Measurements from ENCODE around the gene CDH23.

CDH23 gene

DNA sequence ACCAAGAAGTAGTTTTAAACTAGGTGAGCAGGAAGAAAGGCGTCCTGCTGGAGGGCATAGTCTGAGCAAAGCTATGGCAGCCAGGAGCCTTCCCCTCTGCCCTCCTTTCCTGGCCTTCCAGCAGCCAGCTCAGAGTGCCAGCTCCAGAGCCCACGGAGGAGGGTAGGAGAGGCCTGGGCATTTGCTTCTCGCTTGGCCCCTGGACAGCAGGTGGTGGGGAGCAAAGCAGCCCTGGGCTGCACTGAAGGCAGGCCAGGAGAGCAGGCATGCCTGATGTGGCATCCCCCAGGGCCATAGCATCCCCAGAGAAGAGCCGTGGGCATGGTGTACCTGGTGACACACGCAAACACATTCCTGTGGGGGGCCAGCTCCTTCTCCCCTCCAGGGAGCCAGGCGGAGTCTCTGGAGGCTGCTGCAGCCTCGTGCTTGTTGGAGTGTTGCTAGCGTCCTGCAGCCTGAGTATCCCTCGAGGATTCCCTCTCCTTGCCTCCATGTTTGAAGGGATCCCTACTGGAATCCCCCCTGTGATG is 43.9 kb downstream of the CDH23 start:
- Mint-ChIP-seq H3K27me3 (peaks cover 6% of the 10 kb centered on the region), H3K4me1 (no peaks in the 10 kb centered on the region), H3K27ac (no peak overlapping the region), H3K36me3 (no peaks in the 10 kb centered on the region), H3K4me3 (no peak overlapping the region), H3K9me3 (no peaks in the 10 kb centered on the region)
- ATAC-seq (ENCODE audit: low read depth), result no peak
- no peak for DNase-seq (ENCODE audit: low spot score in 2 of 2)

DNA sequence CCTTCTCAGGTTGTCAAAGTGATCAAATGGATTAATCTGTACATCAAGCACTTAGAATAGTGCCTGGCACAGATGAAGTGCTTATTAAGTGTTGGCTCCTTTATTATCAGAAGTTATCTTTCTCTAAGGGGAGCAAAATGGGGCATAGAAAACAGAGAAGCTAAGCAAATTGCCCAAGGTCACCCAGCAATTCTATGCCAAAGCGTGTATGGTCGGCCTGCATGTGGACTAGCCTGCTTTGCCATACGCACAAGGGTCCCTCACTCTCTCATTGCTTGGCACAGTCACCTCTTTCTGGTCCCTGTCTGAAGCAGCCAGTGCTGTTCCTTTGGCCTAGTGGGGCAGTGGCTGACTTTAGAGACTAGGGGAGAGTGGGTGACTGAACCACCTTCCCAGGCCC is 45.3 kb downstream of the CDH23 start:
- peaks cover 6% of the 10 kb centered on the region for H3K27me3 Mint-ChIP-seq
- H3K4me3 Mint-ChIP-seq, result no peak overlapping the region
- ATAC-seq (ENCODE audit: low read depth) (no peak), DNase-seq (ENCODE audit: low spot score in 2 of 2) (no peak)
- H3K36me3 Mint-ChIP-seq, result no peaks in the 10 kb centered on the region
- H3K4me1 Mint-ChIP-seq, result no peaks in the 10 kb centered on the region
- no peak overlapping the region for H3K27ac Mint-ChIP-seq
- no peaks in the 10 kb centered on the region for H3K9me3 Mint-ChIP-seq

DNA sequence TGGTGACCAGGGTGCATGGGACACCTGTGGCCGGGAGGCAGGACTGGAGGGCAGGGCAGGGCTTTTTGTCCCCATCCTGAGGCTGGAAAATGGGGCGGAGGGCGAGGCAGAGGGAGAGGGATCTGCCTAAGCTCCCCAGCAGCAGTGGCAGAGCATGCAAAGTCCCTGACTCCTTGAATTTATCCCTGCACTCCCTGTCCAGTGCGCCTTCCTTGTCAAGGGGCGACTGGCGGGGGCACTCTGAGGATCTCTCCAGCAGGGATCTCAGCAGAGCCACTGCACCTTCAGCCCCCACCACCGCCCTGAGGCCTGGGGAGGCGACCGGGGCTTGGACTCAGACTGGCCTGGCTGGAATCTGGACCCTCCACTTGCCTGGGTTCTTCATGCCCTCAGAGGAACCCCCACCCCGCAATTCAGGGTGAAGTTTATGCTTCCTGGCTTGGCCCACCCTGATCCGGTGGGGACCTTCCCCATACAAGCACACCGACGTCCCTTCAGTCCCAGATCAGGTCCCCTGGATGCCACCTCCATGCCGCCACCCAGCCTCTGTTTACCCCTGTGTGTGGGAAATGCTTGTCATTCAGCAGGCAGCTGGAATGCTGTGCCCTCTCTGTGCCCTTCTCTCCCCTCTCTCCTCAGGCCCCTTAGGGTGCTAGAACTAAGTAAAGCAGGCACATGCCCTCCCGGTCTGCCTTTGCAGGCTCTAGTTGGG is 46.3 kb downstream of the CDH23 start:
- H3K27ac Mint-ChIP-seq, result no peak overlapping the region
- no peak overlapping the region for H3K4me3 Mint-ChIP-seq
- DNase-seq (ENCODE audit: low spot score in 2 of 2), result no peak
- no peaks in the 10 kb centered on the region for H3K4me1 Mint-ChIP-seq
- H3K9me3 Mint-ChIP-seq, result no peaks in the 10 kb centered on the region
- no peaks in the 10 kb centered on the region for H3K36me3 Mint-ChIP-seq
- ATAC-seq (ENCODE audit: low read depth), result no peak
- peaks cover 6% of the 10 kb centered on the region for H3K27me3 Mint-ChIP-seq

DNA sequence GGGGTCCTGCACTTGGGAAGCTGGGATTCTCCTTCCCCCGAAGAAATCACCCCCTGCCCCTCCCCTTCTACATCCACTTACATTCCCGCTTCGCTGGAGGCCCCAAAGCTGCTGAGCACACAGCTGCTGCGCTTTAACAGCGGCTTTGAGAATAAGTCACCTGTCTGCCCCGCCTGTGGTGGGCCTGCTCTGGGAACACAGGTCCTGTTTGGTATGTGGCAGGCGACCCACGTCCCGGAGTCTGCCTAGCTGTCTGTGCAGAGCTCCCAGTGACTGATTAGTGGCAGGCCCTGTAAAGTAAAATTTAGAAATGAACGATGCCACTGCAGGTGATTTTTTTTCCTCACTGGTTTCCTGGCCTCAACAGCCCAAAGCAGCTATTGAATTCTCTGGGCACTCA is 47.0 kb downstream of the CDH23 start:
- Mint-ChIP-seq H3K4me3 (no peak overlapping the region), H3K4me1 (no peaks in the 10 kb centered on the region), H3K36me3 (no peaks in the 10 kb centered on the region), H3K27me3 (peaks cover 6% of the 10 kb centered on the region), H3K9me3 (no peaks in the 10 kb centered on the region), H3K27ac (no peak overlapping the region)
- ATAC-seq (ENCODE audit: low read depth) (no peak), DNase-seq (ENCODE audit: low spot score in 2 of 2) (no peak)

DNA sequence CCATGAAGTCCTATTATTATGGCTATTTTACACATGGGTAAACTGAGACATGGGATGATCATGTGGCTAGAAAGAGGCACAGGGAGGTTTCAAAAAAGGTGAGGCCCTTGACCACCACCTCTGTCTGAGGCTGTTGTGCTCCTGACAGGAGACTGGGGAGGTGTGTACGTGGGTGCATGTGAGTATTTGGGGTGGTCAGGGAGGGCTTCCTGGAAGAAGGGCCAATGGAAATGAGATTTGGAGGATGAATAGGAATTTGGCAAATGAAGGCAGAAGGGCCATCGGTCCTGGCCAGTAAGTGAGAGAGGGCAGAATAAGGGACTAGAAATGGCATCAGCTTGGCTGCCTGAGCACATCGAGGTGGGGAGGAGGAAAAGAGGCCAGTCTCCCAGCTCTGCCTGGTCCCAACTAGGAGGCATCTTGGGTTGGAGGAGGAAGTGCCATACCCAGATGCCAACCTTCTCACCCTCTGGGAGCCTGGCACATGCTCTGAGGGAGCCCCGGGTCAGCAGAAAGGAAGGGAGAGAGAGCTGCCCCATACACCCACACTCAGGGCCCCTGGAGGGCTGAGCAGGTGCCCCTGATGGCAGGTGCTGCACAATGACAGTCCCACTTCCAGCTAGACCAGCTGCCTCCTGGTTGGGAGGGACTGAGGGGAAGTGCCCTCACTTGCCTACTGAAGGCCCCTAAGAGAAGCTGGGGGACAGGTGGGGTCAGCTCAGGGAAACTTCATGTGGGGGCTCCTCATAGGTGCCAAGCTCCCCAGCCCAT is 47.7 kb downstream of the CDH23 start:
- ATAC-seq (ENCODE audit: low read depth) (no peak), DNase-seq (ENCODE audit: low spot score in 2 of 2) (no peak)
- no peaks in the 10 kb centered on the region for H3K36me3 Mint-ChIP-seq
- no peak overlapping the region for H3K4me3 Mint-ChIP-seq
- H3K9me3 Mint-ChIP-seq, result no peaks in the 10 kb centered on the region
- H3K4me1 Mint-ChIP-seq, result no peaks in the 10 kb centered on the region
- no peak overlapping the region for H3K27ac Mint-ChIP-seq
- peaks cover 6% of the 10 kb centered on the region for H3K27me3 Mint-ChIP-seq

DNA sequence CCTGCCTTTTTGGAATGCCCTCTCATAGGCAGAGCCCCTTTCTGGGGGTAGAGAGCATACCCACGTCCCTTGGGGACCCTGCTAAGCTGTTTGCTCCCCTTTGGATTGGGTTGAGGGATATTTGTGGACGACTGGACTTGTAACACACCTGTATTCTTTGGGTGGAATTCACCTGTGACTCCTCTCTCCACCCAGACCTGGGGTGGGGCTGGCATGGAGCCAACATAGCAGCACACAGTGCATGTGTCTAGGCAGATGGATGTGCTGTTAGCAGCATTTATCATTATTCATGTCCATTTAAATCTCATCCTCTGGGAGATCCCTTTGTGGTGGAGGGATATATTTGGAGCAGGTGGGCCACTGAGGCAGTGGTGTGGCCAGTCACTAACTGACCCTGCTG is 51.0 kb downstream of the CDH23 start:
- no peaks in the 10 kb centered on the region for H3K4me1 Mint-ChIP-seq
- H3K27ac Mint-ChIP-seq, result no peak overlapping the region
- peaks cover 4% of the 10 kb centered on the region for H3K27me3 Mint-ChIP-seq
- no peaks in the 10 kb centered on the region for H3K36me3 Mint-ChIP-seq
- ATAC-seq (ENCODE audit: low read depth) (no peak), DNase-seq (ENCODE audit: low spot score in 2 of 2) (no peak)
- H3K4me3 Mint-ChIP-seq, result no peak overlapping the region
- no peaks in the 10 kb centered on the region for H3K9me3 Mint-ChIP-seq

DNA sequence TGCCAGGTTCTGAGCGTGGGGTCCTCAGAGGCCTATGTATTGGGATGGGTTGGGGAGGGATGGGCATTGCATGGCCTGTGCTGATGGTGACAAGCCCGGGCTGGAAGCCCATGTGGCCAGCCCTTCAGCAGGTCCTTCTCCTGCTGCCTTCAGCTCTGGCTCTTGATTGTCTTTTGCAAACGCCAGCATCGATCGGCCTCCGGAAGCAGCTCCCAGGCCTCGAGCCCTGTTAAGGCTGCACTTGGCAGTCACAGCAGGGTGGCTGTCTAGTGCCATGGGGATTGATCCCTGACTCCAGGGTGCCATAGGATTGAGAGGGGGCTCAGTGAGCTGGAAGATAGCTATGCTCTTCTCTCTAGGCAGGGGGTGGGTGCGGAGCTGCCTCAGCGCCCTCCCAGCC is 51.4 kb downstream of the CDH23 start:
- Mint-ChIP-seq H3K4me3 (no peak overlapping the region), H3K36me3 (no peaks in the 10 kb centered on the region), H3K27ac (no peak overlapping the region), H3K4me1 (no peaks in the 10 kb centered on the region), H3K27me3 (peaks cover 4% of the 10 kb centered on the region), H3K9me3 (no peaks in the 10 kb centered on the region)
- DNase-seq (ENCODE audit: low spot score in 2 of 2), result no peak
- no peak for ATAC-seq (ENCODE audit: low read depth)

DNA sequence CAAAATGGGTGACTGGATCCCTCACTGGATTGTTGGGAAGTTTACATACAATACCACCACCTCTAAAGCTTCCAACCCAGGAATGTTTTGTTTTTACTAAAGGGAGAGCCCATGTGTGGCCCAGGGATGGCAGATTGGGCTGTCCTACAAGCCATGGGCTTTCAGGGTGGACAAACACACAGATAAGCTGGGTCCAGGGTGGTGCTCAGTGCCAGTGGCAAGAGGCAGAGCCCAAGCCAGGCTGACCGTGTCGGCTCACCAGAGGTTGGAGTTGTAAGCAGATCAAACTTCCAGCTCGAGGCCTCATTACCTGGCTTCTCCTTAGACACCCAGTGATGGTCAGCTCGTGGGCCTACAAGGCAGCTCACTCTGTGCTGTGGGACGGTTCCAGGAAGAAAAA is 52.3 kb downstream of the CDH23 start:
- H3K27ac Mint-ChIP-seq, result no peak overlapping the region
- DNase-seq (ENCODE audit: low spot score in 2 of 2), result no peak
- no peak overlapping the region for H3K4me3 Mint-ChIP-seq
- no peak for ATAC-seq (ENCODE audit: low read depth)
- H3K27me3 Mint-ChIP-seq, result peaks cover 2% of the 10 kb centered on the region
- H3K4me1 Mint-ChIP-seq, result no peaks in the 10 kb centered on the region
- H3K9me3 Mint-ChIP-seq, result no peaks in the 10 kb centered on the region
- no peaks in the 10 kb centered on the region for H3K36me3 Mint-ChIP-seq

DNA sequence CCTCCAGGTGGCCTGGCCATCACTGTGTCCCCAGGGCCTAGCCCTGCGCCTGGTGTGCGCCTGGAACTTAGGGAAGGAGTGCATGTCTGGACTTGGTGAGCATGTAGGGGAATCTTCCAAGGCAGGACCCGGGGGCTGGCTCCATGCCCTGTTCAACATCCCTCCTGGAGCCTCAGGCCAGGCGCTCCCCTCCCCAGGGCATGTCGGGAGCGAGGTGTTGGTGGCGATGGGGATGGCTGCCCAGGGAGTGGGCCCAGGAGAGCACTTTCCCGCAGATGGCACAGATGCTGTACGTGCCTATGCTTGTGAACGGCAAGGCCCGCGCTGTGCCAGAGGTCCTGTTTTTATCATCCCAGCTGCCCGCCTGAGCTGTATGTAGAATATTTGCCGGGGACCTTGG is 55.0 kb downstream of the CDH23 start:
- Mint-ChIP-seq H3K4me1 (no peaks in the 10 kb centered on the region), H3K4me3 (no peak overlapping the region), H3K27ac (no peak overlapping the region), H3K9me3 (no peaks in the 10 kb centered on the region), H3K36me3 (no peaks in the 10 kb centered on the region), H3K27me3 (no peaks in the 10 kb centered on the region)
- DNase-seq (ENCODE audit: low spot score in 2 of 2) (no peak), ATAC-seq (ENCODE audit: low read depth) (no peak)

DNA sequence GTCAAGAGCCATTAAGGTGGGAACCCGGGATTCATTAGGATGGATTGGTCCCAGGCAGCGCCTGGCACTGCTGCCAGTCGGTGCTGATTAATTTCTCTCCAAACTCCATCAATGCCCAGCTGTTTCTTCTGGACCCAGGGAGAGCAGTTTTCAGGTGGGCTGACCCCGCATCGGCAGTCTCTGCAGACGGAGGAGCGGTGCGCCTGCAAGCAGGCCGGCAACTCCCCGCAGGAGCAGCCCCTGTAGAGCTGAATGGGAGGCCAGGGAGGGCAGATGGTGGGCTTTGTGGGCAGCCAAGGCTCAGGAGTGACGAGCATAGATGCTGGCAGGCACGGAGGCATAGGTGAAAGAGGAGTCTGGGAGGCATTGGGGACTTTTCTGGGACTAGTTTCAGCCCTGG is 56.5 kb downstream of the CDH23 start:
- no peak for ATAC-seq (ENCODE audit: low read depth)

DNA sequence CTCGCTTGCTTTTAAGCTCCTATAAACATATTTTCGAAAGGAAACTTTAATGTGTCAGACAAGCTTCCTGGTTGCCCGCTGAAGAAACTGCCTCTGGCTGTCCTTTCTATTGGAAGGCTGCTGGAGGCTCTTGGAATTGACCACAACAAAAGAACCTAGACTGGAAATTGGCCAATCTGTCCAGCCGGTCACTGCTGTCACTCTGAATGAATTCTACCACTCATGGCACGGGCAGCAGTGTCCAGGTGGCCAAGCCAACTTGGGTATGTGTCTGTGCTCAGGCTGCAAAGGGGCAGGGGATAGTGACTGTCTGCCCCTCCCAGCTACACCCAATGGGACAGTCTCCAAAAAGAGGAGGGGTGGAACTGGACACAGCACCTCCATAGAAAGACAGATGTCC is 57.6 kb downstream of the CDH23 start:
- Mint-ChIP-seq H3K27ac (no peak overlapping the region), H3K27me3 (no peaks in the 10 kb centered on the region), H3K4me3 (no peak overlapping the region), H3K9me3 (no peaks in the 10 kb centered on the region), H3K36me3 (no peaks in the 10 kb centered on the region), H3K4me1 (no peaks in the 10 kb centered on the region)
- no peak for ATAC-seq (ENCODE audit: low read depth)
- no peak for DNase-seq (ENCODE audit: low spot score in 2 of 2)

More for the DNA sequence above, 56.5 kb downstream of the CDH23 start:
- Mint-ChIP-seq H3K36me3 (no peaks in the 10 kb centered on the region), H3K4me3 (no peak overlapping the region), H3K4me1 (no peaks in the 10 kb centered on the region), H3K27me3 (no peaks in the 10 kb centered on the region), H3K27ac (no peak overlapping the region), H3K9me3 (no peaks in the 10 kb centered on the region)
- DNase-seq (ENCODE audit: low spot score in 2 of 2), result no peak

DNA sequence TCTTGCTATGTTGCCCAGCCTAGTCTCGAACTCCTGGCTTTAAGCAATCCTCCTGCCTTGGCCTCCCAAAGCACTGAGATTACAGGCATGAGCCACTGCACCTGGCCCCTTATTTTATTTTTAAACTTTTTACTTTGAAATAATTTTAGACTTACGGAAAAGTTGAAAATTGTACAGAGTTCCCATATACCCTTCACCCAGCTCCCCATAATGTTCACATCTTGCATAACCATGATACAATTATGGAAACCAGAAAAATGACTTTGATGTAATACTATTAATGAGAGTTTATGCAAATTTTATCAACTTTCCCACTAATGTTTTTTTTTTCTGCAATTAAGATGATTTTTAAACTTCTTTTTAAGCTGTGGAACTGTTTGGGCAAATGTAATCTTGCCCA is 58.3 kb downstream of the CDH23 start:
- no peak overlapping the region for H3K27ac Mint-ChIP-seq
- H3K4me3 Mint-ChIP-seq, result no peak overlapping the region
- DNase-seq (ENCODE audit: low spot score in 2 of 2), result no peak
- no peaks in the 10 kb centered on the region for H3K27me3 Mint-ChIP-seq
- no peaks in the 10 kb centered on the region for H3K9me3 Mint-ChIP-seq
- H3K4me1 Mint-ChIP-seq, result no peaks in the 10 kb centered on the region
- no peaks in the 10 kb centered on the region for H3K36me3 Mint-ChIP-seq
- no peak for ATAC-seq (ENCODE audit: low read depth)

DNA sequence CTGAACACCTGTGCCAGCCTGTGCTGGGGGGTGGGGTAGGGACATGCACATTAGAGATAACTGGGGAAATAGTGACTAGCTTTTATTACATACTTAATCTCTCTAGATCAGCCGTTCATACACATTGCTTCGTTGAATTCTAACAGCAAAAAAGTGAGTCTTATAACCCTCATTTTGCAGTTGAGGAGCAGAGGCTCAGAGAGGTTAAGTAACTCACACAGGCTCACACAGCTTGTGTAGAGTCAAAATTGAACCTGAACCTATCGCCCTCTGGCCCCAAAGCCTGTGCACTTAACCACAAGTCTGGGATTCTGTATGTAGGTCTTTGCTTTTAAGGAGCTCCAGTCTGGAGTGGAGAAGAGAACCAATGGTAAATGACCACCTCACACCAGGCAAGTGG is 59.9 kb downstream of the CDH23 start:
- H3K27me3 Mint-ChIP-seq, result peaks cover 2% of the 10 kb centered on the region
- no peaks in the 10 kb centered on the region for H3K9me3 Mint-ChIP-seq
- no peaks in the 10 kb centered on the region for H3K36me3 Mint-ChIP-seq
- ATAC-seq (ENCODE audit: low read depth), result no peak
- no peak for DNase-seq (ENCODE audit: low spot score in 2 of 2)
- no peak overlapping the region for H3K4me3 Mint-ChIP-seq
- H3K4me1 Mint-ChIP-seq, result no peaks in the 10 kb centered on the region
- H3K27ac Mint-ChIP-seq, result no peak overlapping the region

DNA sequence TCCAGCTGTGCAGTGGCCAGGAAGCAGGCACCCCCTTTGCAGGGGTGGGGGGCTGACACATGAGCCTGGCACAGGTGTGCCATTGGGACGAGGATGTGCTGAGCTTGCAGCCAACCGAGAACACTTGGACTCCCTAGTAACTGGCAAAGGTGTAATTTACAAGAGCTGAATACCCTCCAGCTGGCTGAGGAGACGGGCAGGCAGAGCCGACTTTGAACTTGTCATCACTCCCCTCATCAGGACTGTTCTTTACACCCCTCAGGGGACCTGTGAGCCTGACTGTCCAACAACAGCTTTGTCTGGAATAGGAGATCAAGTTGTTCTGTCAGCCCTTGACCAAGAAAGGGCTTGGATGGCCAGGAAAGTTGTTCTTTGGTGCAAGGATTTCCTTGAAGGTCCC is 61.2 kb downstream of the CDH23 start:
- peaks cover 2% of the 10 kb centered on the region for H3K27me3 Mint-ChIP-seq
- no peak overlapping the region for H3K4me3 Mint-ChIP-seq
- no peak for DNase-seq (ENCODE audit: low spot score in 2 of 2)
- no peaks in the 10 kb centered on the region for H3K4me1 Mint-ChIP-seq
- H3K9me3 Mint-ChIP-seq, result no peaks in the 10 kb centered on the region
- no peak for ATAC-seq (ENCODE audit: low read depth)
- no peak overlapping the region for H3K27ac Mint-ChIP-seq
- H3K36me3 Mint-ChIP-seq, result no peaks in the 10 kb centered on the region

DNA sequence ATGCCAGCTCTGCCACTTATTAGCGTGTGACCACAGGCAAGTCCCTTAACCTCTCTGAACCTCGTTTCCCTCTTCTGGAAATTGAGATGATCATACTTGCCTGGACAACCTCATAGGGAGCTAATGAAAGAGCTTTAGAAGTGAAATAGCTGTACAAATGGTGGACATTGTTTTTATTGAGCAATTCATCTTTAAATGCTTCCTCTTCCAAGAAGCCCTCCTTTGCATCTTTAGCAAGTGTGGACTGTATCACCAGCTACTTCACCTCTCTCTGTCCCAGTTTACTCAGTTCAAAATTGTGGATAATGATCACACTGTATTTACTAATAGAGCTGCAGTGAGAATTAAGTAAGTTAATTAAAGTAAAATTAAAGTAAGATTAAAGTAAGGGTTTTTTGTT is 61.7 kb downstream of the CDH23 start:
- no peaks in the 10 kb centered on the region for H3K9me3 Mint-ChIP-seq
- H3K36me3 Mint-ChIP-seq, result no peaks in the 10 kb centered on the region
- no peak overlapping the region for H3K4me3 Mint-ChIP-seq
- H3K4me1 Mint-ChIP-seq, result no peaks in the 10 kb centered on the region
- no peak for ATAC-seq (ENCODE audit: low read depth)
- no peak overlapping the region for H3K27ac Mint-ChIP-seq
- peaks cover 2% of the 10 kb centered on the region for H3K27me3 Mint-ChIP-seq
- no peak for DNase-seq (ENCODE audit: low spot score in 2 of 2)
